GM12892 (cell line): ENCODE data around the gene NUDT5.

Source experiments
- POLR2A ChIP-seq: IDR thresholded peaks from 2 replicates; pipeline ENCODE4 v1.6.1; 2011; ENCODE audit warnings: low read depth, low read length, control low read depth
- TAF1 ChIP-seq: IDR thresholded peaks from 2 replicates; pipeline ENCODE4 v1.6.1; 2011; ENCODE audit warnings: low read depth, mild to moderate bottlenecking, control low read depth, low read length, borderline replicate concordance

- TF ChIP-seq POLR2A, result peak; percentile 69; the same call in 1 of the 2 replicates
- TF ChIP-seq TAF1, result 0 out of 2 replicates have a peak, but pooled peaks have one; percentile 30
These were observed 66.2 kb downstream of the NUDT5 start, which contains the start of gene SEC61A2 for GRCh38 chr10:12129222-12130111.
